Measurements from ENCODE around the gene OST4.

OST4 gene

DNA sequence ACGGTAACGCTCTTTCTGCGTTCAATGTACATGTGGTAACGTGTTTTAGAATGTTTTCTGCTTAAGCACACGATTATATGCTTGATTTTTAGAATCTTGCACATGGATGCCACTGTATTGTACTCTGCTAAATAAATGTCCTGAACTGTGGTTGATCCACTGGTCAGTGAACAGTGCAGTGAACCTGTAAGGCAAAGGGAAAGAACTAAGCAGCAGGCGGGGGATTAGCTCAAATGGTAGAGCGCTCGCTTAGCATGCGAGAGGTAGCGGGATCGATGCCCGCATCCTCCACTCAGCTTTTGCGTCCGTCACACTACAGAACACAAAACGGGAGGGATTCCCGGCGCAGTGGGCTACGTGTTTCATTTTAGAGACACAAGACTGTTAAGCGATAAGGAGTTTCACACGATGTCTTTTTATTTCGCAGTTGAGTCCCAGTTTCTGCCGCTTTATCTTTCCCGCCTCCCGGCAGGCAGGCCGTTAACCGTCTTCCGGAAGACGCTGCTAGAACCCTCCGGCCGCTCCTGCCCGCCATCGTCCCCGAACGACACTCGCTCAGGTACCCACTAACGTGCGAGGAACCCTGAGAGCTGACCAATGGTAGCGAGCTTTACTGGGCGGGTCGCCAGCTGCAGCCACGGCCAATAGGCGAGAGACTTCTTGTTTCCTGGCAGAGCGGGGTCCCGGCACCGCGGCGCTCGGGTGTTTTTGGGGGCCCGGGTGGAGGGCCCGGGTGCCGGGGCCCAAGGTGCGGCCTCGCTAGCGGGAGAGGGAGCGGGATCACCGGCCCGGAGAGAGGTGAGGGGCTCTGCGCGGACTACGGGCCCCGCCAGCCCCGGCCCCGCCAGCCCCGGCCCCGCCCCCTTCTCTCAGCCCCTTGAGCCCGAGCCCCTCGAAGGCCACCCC, 20.2 kb downstream of the OST4 start, which contains the start of gene AGBL5:
Gene AGBL5 (plus strand): TSS at position 673 of the 906 bp plus-strand sequence. CDS start 1,291 bp downstream, outside the sequence.
- DNase-seq = peak; percentile 93

DNA sequence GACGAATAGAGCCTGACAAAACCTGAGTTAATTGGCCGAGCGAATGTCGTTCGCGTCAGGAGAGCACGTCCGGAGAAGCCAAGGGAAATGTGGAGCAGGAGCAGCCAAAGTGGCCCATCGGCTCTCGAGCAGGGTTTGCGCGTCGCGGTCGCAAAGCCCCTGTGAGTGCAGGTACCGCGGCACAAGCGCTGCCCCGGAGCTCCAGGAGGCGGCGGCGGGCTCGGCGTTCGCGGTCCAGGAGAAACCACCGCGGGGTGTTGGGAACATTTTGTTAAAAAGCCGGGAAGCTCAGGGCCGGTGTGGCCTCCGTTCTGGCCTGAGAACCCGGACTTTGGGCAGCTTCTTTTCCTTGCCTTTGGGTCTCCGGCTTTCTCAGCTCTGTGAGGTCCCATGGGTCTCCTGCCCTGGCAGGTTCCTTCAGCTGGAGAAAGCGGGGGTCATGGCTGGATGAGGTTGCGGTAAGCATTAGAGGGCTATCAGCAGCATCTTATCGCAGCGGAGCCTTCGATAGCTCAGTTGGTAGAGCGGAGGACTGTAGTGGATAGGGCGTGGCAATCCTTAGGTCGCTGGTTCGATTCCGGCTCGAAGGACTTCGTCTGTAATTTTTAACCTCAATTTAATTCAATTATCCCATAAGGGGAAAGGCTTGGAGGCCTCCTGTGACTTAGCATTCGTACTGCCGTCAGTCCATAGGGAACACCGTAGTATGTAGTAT, 21.0 kb downstream of the OST4 start:
- peak; percentile 98 for DNase-seq

DNA sequence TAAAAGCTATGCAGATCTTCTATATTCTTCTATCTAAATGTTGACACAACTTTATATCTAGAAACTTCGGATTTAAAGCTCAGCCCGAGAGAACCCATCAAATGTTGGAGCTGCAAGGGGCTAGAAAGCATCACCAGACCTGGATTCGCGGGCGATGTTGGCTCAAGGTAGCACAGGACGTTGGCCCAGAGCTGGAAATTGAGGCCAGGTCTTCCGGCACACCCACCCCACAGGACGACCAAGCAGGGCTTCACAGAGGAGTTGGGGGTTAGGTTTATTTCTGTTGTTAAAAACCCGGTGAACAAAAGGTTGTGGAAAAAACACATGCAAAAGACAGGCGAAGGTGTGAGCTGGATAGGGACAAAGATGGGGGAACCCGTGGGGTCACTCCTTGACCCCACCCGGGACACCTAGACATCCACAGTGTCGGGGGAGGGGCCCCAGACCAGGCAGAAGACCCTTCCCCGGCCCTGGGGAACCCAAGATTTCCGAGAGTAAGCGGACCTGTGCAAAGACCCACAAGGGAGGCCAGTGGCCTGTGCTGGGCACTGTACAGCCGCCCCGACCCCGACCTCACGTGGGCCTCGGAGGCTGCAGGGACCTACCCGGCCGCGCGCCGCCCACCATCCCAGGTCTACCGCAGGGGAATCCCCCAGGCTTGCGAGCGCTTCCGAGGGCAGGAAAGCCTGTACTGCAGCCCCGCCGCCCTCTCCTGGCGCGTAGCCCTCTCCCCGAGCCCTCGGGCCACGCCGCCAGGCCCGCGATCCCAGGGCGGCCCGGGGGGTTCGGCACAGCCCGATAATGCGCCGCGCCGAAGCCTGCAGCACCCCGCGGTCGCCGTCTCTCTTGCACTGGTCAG, 21.8 kb downstream of the OST4 start:
- no peak for DNase-seq

DNA sequence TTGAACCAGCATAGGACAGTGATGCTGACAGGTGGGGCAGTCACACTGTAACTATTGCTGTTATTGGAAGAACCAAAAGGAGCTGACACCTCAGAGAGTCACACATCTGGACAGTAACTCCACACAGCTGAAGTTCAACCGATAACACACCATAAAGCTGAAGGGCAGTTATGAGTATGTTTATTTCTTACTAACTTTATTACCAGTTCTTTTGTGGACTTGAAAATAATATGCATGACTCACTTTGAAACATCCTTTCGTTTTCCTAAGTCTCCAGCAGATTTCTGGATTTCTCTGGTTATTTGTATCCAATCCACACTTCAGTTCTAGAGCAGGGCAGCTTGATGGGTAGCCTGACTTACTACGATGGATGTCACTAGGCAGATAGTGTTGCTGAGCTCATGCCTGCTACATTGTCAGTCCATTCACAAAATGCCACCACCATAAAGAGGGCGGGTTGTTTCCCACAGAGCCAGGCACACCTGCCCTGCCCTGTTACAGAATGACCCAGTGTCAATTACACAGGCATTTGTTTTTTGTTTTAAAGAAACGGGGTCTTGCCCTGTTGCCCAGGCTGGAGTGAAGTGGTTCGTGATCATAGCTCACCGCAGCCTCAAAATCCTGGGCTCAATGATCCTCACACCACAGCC, 28.3 kb downstream of the OST4 start:
- no peak for DNase-seq

DNA sequence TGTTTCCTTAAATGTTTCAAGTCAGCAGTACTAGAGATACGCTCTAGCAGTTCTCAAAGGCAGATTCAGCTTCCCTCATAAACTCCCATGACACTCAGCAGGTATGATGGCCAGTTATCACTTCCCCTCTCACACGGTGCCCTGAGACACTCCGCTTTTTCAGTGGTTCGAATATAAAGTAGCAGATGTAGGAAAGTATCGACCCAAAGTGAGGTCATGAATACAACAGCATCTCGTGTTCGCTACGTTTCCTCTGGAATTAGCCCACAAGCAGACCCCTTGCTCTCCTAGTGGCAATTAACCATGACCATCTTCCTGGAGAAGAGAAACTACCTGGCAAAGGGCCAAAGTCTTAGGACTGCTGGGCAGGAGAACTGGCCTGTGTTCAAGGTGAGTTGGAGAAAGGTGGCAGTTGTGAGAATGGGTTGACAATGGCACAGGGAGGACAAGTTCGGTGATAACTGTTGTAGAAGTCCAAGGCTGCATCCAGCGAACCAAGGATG, 29.2 kb downstream of the OST4 start:
- DNase-seq = no peak

DNA sequence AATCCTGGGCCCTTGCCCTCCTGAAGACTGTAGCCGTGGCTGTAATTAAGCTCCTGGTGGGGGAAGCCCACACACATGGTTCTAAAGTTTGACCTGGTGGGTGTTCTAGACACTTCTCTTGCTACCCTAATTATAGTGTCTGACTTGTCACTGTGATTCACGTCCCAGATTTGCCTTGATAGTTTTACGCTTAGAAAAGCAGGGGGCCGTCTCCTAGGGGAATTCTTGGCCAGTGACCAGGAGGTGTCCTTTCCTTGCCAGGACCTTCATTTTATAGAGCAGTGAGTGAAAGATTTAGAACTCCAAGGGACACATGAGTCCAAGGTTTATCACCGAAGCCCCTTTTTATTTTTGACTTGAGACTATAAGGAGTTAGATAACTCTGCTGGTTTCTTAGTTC, 29.7 kb downstream of the OST4 start:
- DNase-seq = peak; percentile 43

DNA sequence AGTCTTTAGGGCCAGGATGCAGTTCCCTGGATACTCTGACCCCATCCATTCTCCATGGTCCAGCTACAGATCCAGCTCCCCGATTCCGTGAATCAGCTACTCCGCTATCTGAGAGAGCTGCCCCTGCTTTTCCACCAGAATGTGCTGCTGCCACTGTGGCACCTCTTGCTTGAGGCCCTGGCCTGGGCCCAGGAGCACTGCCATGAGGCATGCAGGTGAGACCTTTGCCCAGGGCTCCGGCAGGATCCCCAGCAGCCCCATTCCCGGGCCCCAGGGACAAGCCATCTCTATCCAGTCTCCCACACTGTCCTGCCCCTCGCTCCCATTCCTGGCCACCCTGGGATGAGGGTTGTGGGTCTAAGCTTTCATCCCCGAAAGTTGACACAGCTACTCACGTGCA, 31.2 kb downstream of the OST4 start:
- no peak for DNase-seq

DNA sequence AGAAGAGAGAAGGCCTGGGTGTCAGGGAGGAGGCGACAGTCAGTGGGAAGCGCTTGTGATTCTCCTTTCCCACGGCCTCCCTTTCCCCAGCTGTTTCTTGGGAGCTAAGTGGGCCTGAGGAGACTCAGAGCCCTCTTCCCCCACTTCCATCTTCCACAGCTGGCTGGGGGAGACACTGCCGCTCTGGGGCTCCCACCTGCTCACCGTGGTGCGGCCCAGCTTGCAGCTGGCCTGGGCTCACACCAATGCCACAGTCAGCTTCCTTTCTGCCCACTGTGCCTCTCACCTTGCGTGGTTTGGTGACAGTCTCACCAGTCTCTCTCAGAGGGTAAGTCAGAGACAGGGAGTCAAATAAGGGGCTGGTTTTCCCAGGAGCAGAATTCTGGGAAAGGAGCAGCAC, 31.6 kb downstream of the OST4 start:
- no peak for DNase-seq

DNA sequence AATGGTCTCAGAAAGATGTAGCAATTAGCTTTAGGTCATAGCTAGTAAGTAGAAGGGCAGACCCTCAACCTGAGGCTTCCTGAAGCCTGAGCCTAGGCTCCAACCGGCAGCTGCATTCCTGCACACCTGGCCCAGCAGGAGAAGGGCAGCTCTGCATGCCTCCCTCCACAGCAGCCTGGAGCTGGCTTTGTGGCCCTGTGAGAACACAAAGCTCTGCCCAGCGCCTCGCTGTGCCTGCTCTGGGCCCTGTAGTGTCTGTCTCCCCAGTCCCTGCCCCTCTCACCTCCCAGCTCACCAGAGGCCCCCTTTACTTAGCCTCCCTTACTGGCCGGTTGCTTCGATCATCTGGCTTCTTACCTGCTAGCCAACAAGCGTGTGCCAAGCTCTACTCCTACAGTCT, 32.0 kb downstream of the OST4 start:
- no peak for DNase-seq

DNA sequence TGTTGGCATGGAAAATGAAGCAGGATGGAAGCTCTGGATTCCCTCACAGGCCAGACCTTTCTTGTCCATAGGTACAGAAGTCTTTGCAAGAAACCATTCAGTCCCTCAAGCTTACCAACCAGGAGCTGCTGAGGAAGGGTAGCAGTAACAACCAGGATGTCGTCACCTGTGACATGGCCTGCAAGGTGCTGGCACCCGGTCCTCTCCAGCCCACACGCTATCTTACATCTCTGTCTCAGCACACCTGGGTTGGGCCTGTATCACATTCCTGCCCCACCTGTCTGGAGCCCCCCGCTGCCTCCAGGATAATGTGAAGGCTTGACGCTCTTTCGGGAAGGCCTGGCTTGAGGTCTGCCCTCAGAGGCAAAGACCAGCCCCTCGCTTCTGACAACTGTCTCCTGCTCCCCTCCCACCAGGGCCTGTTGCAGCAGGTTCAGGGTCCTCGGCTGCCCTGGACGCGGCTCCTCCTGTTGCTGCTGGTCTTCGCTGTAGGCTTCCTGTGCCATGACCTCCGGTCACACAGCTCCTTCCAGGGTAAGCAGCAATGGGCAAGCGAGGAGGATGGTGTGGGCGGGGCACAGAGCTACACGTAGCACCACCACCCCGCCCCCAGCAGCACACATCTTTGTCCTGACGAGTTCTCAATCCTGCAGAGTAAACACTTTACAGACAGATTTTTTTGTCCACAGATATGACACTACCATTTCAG, 32.7 kb downstream of the OST4 start:
- no peak for DNase-seq

DNA sequence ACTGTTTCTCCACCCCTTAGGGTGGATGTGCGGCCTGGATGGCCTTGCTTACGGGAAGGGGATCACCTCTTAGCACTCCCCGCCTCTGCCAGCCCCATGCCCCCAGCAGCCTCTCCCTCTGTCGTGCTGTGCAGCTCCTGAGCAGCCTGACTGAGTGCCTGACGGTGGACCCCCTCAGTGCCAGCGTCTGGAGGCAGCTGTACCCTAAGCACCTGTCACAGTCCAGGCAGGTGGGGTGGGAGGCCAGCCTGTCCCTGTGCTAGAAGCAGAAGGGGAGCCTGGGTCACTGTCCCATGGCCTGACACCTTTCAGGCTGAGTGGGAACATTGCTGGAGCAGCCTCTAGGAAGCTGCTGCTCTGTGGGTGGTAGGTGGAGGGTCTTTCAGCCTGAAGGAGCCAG, 33.4 kb downstream of the OST4 start:
- no peak for DNase-seq

DNA sequence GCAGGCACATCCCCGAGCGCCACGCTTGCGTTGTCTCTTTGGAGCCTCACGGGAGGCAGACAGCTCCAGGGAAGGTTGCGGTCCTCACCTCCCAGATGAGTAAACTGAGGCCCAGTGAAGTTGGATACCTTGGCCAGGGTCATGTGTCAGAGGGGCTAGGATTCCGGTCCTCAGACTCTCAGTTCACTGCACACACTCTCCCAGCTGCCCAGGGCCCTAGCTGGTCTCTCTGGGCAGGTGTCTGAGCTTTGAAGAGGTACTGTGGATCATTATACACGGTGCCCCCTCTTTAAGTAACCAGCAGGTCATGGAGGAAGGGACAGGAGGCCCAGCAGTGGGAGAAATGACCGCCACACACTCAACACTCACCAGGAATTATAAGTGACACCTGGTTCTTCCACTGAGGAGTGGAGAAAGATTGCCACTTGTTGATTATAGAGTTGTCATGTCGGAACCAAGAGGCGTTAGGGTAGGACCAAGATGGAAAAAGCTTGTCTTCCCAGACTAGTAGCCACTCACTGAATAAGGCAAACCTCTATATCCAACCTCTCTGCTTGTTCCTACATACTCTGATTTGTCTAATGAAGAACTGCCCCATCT, 38.1 kb downstream of the OST4 start:
- DNase-seq = no peak

DNA sequence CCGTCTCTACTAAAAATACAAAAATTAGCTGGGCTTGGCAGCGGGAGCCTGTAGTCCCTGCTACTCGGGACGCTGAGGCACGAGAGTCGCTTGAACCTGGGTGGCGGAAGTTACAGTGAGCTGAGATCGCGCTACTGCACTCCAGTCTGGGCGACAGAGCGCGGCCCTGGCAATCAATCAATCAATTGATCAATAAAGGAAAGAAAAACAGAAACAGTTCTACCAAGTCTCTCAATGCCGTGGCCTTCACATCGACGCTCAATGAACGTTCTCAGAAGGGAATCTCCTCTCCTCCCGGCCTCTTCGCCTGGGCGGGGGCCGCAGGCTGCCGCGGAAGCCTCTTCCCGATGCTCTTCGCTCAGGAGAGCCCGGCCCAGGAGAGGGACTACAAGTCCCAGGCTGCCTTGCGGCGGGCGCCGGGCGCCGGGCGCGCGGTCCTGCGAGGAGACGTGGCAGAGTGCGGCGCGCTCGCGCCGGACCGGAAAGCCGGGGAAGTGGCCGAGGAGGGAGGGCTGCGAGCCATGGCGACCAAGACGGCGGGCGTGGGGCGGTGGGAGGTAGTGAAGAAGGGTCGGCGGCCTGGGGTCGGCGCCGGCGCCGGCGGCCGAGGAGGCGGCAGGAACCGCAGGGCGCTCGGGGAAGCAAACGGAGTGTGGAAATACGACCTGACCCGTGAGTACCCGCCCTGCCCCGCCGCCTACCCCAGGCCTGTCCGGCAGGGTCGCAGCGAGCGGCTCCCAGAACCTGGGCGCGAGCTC, 38.8 kb downstream of the OST4 start, which contains the start of gene TMEM214:
Gene TMEM214 (plus strand): TSS at position 471 of the 758 bp plus-strand sequence. CDS start 51 bp downstream, at position 522.
- DNase-seq = peak; percentile 90

DNA sequence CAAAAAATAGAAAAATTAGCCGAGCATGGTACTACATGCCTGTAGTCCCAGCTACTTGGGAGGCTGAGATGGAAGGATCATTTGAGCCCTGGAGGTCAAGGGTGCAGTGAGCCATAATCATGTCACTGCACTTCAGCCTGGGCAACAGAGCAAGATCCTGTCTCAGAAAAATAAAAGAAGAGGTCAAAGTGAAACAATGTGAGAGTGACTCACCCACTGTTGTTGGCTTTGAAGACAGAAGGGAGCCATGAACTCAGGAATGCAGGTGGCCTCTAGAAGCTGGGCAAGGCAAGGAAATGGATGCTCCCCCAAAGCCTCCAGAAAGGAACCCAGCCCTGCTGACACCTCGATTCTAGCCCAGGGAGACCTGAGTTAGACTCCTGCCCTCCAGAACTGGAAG, 42.4 kb downstream of the OST4 start:
- DNase-seq = no peak

DNA sequence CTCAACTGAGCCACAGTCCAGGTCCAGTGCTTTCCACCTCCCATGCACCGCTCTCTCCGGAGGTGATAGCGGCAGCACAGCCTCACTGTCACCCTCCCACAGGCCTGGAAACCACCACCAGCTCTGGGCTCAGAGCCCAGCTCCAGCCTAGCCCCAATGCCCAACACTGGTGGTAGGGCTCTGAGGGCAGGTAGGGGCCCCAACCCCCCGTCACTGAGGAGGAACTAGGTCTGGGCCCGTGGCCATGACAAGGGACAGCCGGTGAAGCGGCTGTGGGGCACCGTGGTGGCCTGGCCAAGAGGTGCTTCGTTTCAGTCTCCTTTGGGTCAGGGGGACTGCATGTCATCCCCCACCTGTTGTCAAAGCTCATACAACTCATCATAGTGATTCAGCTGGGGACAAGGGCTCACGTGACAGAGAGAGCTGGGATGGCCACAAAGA, 44.2 kb downstream of the OST4 start:
- DNase-seq = no peak

DNA sequence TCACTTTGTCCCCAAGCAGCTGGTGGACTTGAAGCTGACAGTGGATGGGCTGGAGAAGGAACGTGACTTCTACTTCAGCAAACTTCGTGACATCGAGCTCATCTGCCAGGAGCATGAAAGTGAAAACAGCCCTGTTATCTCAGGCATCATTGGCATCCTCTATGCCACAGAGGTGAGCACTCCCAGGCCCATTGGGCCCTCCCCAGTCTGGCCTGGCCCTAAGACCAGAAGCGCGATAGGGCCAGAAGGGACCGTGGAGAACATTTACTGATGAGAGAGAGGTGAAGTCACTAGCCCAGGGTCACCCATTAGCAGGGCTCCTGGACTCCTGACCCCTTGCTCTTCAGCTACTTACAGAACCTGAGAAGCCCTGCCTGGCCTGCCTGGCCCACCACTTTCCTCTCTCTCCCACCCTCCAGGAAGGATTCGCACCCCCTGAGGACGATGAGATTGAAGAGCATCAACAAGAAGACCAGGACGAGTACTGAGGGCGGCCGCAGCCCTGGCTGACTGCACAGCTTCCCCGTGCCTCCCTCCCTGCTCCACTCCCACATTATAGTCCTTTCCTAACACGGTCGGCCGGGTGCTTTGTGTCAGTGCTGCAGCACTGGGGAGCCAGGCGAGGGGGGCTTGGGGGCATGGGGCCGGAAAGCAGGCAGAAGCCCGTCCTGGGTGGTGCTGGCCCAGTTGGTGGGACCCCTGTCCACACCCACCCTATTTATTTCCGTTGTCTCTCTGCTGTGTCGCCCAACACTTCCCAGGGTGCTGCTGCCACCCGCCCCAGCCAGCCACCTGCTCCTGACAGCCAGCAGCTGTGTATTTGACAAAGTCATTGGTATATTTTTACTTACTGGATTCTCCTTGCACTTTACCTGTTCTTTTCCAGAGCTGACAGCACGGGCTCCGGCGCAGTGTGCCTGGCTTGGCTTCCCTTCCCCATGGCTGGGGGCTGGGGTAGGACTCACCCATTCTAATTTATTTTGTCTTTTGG, 45.3 kb downstream of the OST4 start:
- DNase-seq = no peak

DNA sequence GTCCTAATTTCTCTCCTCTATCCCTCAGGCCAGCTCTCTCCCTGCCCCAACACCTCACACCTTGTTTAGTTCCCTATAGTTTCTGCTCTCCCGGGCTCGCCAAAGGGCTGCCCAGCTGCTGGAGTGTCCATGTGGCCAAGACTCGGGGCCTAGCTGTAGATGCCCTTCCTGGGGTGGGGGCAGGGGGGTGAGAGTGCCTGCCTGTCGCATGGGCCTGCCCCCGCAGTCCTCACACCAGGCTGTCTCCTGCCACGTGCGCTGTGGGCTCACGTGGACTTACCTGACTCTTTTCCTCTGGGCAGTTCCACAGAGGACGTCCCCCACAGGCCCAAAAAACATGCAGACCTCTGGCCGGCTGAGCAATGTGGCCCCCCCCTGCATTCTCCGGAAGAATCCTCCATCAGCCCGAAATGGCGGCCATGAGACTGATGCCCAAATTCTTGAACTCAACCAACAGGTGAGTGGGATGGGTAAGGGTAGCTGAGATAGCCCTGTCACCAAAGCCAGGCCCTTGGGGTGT, 46.1 kb downstream of the OST4 start:
- no peak for DNase-seq

DNA sequence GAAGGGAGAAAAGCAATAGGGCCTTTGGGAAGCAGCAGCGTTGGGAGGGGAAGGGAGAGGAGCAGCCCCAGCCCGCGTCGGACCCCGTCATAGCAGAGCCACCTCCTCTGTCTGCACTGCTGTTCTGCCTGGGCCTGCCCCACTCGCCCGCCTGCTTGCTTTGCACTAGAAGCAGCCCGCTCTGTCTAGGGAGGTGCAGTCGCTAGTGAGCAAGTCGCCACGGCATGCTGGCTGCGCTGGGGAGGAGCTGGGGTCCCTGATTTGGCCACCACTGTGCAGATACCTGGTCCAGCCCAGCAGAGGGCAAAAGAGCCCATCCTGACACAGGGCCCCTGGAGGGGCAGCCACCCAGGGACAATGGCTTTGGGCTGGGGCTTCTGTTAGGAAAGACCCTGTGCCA, 46.6 kb downstream of the OST4 start:
- no peak for DNase-seq

DNA sequence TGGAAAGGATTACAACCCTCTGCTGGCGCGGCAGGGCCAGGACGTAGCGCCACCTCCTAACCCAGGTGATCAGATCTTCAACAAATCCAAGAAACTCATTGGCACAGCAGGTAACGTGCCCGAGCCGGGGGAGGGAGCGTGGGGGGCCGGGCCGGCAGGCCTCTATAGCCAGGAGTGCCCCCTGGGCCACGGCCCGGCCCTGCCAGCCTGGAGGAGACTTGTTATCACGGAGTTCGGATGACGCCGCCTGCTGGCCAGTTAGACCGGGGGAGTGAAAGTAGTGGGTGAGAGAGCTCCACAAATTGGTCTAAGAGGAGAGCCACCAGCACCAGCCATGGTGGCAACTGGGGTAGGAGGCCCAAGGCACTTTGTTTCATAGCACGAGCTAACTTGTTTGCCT, 47.3 kb downstream of the OST4 start:
- no peak for DNase-seq

Data from fibroblast of upper back skin (primary cell).